ENCODE results near the gene SLC13A1.

DNA sequence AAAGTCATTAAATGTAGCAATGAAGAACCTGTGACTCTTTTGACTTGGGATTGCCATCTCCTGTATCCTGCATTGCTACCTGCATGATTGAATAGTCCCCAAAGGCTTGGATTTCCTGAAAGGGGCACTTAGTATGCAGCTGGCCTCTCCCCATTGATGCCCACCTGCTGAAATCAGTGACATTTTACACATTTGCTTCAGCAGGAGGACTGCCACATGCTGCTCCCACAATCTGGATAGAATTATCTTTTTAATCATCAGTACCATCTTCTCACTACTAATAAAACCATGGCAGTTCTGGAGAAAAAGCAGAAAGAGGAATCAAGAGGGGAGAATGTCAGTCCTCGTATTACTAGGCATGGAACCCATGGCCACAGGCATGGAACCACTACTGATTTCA, 67.8 kb downstream of the SLC13A1 start:
- TF ChIP-seq, protein P1, sequence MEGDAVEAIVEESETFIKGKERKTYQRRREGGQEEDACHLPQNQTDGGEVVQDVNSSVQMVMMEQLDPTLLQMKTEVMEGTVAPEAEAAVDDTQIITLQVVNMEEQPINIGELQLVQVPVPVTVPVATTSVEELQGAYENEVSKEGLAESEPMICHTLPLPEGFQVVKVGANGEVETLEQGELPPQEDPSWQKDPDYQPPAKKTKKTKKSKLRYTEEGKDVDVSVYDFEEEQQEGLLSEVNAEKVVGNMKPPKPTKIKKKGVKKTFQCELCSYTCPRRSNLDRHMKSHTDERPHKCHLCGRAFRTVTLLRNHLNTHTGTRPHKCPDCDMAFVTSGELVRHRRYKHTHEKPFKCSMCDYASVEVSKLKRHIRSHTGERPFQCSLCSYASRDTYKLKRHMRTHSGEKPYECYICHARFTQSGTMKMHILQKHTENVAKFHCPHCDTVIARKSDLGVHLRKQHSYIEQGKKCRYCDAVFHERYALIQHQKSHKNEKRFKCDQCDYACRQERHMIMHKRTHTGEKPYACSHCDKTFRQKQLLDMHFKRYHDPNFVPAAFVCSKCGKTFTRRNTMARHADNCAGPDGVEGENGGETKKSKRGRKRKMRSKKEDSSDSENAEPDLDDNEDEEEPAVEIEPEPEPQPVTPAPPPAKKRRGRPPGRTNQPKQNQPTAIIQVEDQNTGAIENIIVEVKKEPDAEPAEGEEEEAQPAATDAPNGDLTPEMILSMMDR (IDR thresholded peaks at IDR 0.05; ENCODE audit: low read length): no peak
- TF ChIP-seq EZH2 (optimal IDR thresholded peaks at IDR 0.05; ENCODE audit: low read depth, low read length) (no peak), EZH2phosphoT487 (IDR thresholded peaks at IDR 0.05; ENCODE audit: low read length) (no peak)

Measured in MM.1S (cell line).